Measurements from ENCODE around the gene CTSH.

Gene CTSH

DNA sequence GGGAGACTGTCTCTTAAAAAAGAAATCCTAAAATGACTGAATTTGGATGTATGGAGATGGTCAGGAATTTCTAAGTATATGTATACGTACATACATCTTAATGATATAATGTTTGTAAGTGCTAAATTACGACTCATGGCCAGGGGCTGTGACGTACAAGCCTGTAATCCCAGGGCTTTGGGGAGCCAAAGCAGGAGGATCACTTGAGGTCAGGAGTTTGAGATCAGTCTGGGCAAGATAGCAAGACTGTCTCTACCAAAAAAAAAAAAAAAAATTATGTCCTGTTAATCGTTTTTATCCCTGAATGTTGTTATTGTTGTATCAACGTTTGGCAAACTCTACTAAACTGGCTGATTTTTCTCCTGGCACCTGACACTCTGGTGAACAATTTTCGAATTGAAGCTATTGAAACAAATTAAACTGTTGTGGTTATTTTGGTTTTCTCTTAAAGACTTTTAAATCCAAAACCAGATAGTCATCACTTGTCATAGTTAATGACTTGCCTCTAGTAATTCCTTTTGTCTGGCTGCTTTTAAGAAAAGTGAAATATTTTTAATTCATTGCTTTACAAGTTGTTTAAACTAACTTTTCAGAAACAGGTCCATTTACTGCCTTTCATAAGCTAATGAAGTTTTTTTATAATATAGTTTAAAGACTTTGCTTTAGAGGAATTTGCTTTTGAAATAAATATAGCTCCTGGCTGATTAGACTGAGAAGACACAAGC, 65.2 kb downstream of the CTSH start:
- TF ChIP-seq, protein P1, sequence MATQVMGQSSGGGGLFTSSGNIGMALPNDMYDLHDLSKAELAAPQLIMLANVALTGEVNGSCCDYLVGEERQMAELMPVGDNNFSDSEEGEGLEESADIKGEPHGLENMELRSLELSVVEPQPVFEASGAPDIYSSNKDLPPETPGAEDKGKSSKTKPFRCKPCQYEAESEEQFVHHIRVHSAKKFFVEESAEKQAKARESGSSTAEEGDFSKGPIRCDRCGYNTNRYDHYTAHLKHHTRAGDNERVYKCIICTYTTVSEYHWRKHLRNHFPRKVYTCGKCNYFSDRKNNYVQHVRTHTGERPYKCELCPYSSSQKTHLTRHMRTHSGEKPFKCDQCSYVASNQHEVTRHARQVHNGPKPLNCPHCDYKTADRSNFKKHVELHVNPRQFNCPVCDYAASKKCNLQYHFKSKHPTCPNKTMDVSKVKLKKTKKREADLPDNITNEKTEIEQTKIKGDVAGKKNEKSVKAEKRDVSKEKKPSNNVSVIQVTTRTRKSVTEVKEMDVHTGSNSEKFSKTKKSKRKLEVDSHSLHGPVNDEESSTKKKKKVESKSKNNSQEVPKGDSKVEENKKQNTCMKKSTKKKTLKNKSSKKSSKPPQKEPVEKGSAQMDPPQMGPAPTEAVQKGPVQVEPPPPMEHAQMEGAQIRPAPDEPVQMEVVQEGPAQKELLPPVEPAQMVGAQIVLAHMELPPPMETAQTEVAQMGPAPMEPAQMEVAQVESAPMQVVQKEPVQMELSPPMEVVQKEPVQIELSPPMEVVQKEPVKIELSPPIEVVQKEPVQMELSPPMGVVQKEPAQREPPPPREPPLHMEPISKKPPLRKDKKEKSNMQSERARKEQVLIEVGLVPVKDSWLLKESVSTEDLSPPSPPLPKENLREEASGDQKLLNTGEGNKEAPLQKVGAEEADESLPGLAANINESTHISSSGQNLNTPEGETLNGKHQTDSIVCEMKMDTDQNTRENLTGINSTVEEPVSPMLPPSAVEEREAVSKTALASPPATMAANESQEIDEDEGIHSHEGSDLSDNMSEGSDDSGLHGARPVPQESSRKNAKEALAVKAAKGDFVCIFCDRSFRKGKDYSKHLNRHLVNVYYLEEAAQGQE (IDR thresholded peaks at IDR 0.05; ENCODE audit: low read depth), result no peak
- no peak for TF ChIP-seq EGR1 (IDR thresholded peaks at IDR 0.05)
- TF ChIP-seq TAF1 (IDR thresholded peaks at IDR 0.05; ENCODE audit: low read depth), result no peak
- TF ChIP-seq TEAD4 (IDR thresholded peaks at IDR 0.05), result no peak
- TF ChIP-seq CEBPB (IDR thresholded peaks at IDR 0.05), result no peak
- no peak for TF ChIP-seq EP300 (IDR thresholded peaks at IDR 0.05; ENCODE audit: borderline replicate concordance)
- no peak for TF ChIP-seq ZBTB7A (IDR thresholded peaks at IDR 0.05; ENCODE audit: low read depth)
- TF ChIP-seq YY1 (IDR thresholded peaks at IDR 0.05; ENCODE audit: low read depth), result no peak
- TF ChIP-seq TCF12 (IDR thresholded peaks at IDR 0.05; ENCODE audit: low read depth), result no peak
- TF ChIP-seq, protein P2, sequence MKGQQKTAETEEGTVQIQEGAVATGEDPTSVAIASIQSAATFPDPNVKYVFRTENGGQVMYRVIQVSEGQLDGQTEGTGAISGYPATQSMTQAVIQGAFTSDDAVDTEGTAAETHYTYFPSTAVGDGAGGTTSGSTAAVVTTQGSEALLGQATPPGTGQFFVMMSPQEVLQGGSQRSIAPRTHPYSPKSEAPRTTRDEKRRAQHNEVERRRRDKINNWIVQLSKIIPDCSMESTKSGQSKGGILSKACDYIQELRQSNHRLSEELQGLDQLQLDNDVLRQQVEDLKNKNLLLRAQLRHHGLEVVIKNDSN (IDR thresholded peaks at IDR 0.05), result no peak
- TF ChIP-seq RAD21 (IDR thresholded peaks at IDR 0.05; ENCODE audit: low read depth), result no peak
- TF ChIP-seq FOXM1 (IDR thresholded peaks at IDR 0.05; ENCODE audit: borderline replicate concordance, low read depth), result no peak
- TF ChIP-seq CREB1 (IDR thresholded peaks at IDR 0.05; ENCODE audit: low read depth), result no peak
- no peak for TF ChIP-seq NFIC (IDR thresholded peaks at IDR 0.05)

- TF ChIP-seq, protein P1 (IDR thresholded peaks at IDR 0.05; ENCODE audit: low read depth), result no peak
- no peak for TF ChIP-seq EP300 (IDR thresholded peaks at IDR 0.05; ENCODE audit: borderline replicate concordance)
- TF ChIP-seq, protein P3, sequence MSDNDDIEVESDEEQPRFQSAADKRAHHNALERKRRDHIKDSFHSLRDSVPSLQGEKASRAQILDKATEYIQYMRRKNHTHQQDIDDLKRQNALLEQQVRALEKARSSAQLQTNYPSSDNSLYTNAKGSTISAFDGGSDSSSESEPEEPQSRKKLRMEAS (IDR thresholded peaks at IDR 0.05), result no peak
- no peak for TF ChIP-seq TCF12 (IDR thresholded peaks at IDR 0.05; ENCODE audit: low read depth)
- TF ChIP-seq TEAD4 (IDR thresholded peaks at IDR 0.05), result no peak
- TF ChIP-seq CREB1 (IDR thresholded peaks at IDR 0.05; ENCODE audit: low read depth), result no peak
- no peak for TF ChIP-seq TAF1 (IDR thresholded peaks at IDR 0.05; ENCODE audit: low read depth)
- no peak for TF ChIP-seq ZBTB7A (IDR thresholded peaks at IDR 0.05; ENCODE audit: low read depth)
- no peak for TF ChIP-seq FOXM1 (IDR thresholded peaks at IDR 0.05; ENCODE audit: borderline replicate concordance, low read depth)
- no peak for TF ChIP-seq EGR1 (IDR thresholded peaks at IDR 0.05)
- no peak for TF ChIP-seq CEBPB (IDR thresholded peaks at IDR 0.05)
- TF ChIP-seq NFIC (IDR thresholded peaks at IDR 0.05), result no peak
- no peak for TF ChIP-seq YY1 (IDR thresholded peaks at IDR 0.05; ENCODE audit: low read depth)
- TF ChIP-seq RAD21 (IDR thresholded peaks at IDR 0.05; ENCODE audit: low read depth), result no peak
- TF ChIP-seq, protein P2 (IDR thresholded peaks at IDR 0.05), result no peak
These were observed 66.5 kb downstream of the CTSH start for GRCh38 chr15:78878356-78878755.

DNA sequence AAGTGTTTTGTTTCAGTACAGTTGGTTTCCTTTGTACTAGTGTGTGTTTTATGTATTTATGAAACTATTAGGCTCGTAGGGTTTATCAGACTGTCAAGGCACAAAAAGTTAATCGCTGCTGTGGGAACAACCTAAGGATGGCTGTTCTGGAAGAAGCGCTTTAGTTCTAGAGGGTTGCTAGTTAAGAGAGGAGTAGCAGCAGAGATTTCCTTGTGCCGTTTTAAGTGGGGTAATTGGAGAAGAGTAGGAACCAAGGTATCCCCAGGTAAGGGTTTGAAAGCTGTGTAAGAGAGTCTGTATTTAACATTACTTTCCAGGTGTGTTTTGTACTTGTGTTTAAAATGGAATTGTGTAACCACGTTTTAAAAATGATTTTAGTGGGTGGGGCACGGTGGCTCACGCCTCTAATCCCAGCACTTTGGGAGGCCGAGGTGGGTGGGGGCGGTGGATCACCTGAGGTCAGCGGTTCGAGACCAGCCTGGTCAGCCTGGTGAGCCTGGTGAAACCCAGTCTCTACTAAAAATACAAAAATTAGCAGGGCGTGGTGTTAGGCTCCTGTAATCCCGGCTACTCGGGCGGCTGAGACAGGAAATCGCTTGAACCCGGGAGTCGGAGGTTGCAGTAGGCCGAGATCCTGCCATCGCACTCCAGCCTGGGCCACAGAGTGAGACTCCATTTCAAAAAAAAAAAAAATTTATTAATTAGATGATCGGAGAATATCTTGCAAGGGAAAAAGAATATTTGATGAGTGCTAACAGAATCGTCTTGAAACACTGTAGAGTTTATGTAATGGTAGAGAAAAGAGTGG, 69.5 kb downstream of the CTSH start:
- TF ChIP-seq, protein P3 (IDR thresholded peaks at IDR 0.05), result no peak
- no peak for TF ChIP-seq TAF1 (IDR thresholded peaks at IDR 0.05; ENCODE audit: low read depth)

- TF ChIP-seq RAD21 (IDR thresholded peaks at IDR 0.05; ENCODE audit: low read depth), result no peak
- no peak for TF ChIP-seq EP300 (IDR thresholded peaks at IDR 0.05; ENCODE audit: borderline replicate concordance)
- TF ChIP-seq TCF12 (IDR thresholded peaks at IDR 0.05; ENCODE audit: low read depth), result no peak
- TF ChIP-seq, protein P1 (IDR thresholded peaks at IDR 0.05; ENCODE audit: low read depth), result no peak
- TF ChIP-seq, protein P3 (IDR thresholded peaks at IDR 0.05), result no peak
- TF ChIP-seq TEAD4 (IDR thresholded peaks at IDR 0.05), result no peak
- no peak for TF ChIP-seq ZBTB7A (IDR thresholded peaks at IDR 0.05; ENCODE audit: low read depth)
- TF ChIP-seq YY1 (IDR thresholded peaks at IDR 0.05; ENCODE audit: low read depth), result no peak
- TF ChIP-seq EGR1 (IDR thresholded peaks at IDR 0.05), result no peak
- no peak for TF ChIP-seq TAF1 (IDR thresholded peaks at IDR 0.05; ENCODE audit: low read depth)
- TF ChIP-seq, protein P2 (IDR thresholded peaks at IDR 0.05), result no peak
- no peak for TF ChIP-seq CEBPB (IDR thresholded peaks at IDR 0.05)
- TF ChIP-seq NFIC (IDR thresholded peaks at IDR 0.05), result no peak
- no peak for TF ChIP-seq CREB1 (IDR thresholded peaks at IDR 0.05; ENCODE audit: low read depth)
- TF ChIP-seq FOXM1 (IDR thresholded peaks at IDR 0.05; ENCODE audit: borderline replicate concordance, low read depth), result no peak
These were observed 70.8 kb downstream of the CTSH start for GRCh38 chr15:78873793-78874765.
